HL-60 (cell line): ENCODE data around the gene GPR150.

Source experiments
- GABPA ChIP-seq: IDR thresholded peaks from 2 replicates; pipeline ENCODE4 v1.6.1; 2012; ENCODE audit warnings: low read depth
- POLR2AphosphoS5 ChIP-seq: IDR thresholded peaks from 2 replicates; pipeline ENCODE4 v1.6.1; 2012; ENCODE audit warnings: low read depth

- TF ChIP-seq POLR2AphosphoS5 (no peak), GABPA (no peak)
Observed at GRCh38 chr5:95643152-95643551, 23.3 kb downstream of the GPR150 start.
